HCT116 (cell line): ENCODE data around the gene SDC1. TPM values are rescaled to one million over a fixed set of nuclear protein-coding genes. Genes with fewer than 3 reads are reported as not detected.

Experiments
- ATAC-seq: fragments of 200-7000 bp; cut with Tn5 transposase; 2 replicates; pipeline ENCODE4 v1.9.1; 2020; ENCODE audit warnings: mild to moderate bottlenecking, moderate library complexity
- BruUV-seq: library from RNA; stranded (reverse); fragments of 400-500 nt; replicated peaks from 2 replicates; lab custom pipeline; 2021; lab: Mats Ljungman, UMichigan
- CTCF ChIA-PET: fragments of 300-600 bp; sonication (Branson Sonifier 250); formaldehyde crosslinking; loops from one replicate; lab custom pipeline; 2021; ENCODE audit warnings: antibody characterized with exemption; lab: Charles Lee
- POLR2A ChIA-PET: fragments of 300-600, 350-600 bp; sonication (Branson Sonifier 250); formaldehyde crosslinking; loops from one replicate; lab custom pipeline; 2021; ENCODE audit warnings: antibody characterized with exemption; lab: Charles Lee
- RAD21 ChIA-PET, 2 experiments: fragments of 300-600 bp; sonication (Branson Sonifier 250); formaldehyde crosslinking; loops; one replicate each; lab custom pipeline; 2023; ENCODE audit warnings: low total read pairs in 2 of 2; ENCODE audit not compliant: uncharacterized antibody in 2 of 2, unreplicated experiment in 2 of 2, low non-redundant PET in 1 of 2; lab: Charles Lee
- DNase-seq: peaks from one replicate; pipeline ENCODE4 v3.0.0-alpha.2; 2010; ENCODE audit warnings: low read depth, low spot score
- H2AFZ ChIP-seq: fragments of 200-600 bp; shearing (Covaris generic), sonication (generic); 2 replicates; pipeline ENCODE4 v1.6.1; 2017; ENCODE audit warnings: low read depth, mixed run types, mixed read lengths, antibody characterized with exemption, low read length; ENCODE audit not compliant: poor library complexity, severe bottlenecking
- H3K27ac ChIP-seq: 2 replicates; pipeline ENCODE4 v1.5.1; 2012; ENCODE audit warnings: low read depth, low read length
- H3K27me3 ChIP-seq: fragments of 200-600 bp; sonication (generic); 2 replicates; pipeline ENCODE4 v1.6.1; 2016; ENCODE audit warnings: mixed run types, low read length, mixed read lengths; ENCODE audit not compliant: insufficient read depth
- H3K36me3 ChIP-seq, 2 experiments: fragments of 200-500 bp in 1 of 2; fragments of 200-600 bp in 1 of 2; sonication (Bioruptor generic) in 1 of 2; sonication (generic) in 1 of 2; 2 replicates each; pipeline versions ENCODE4 v1.5.1 to v1.6.1; 2014 to 2016; ENCODE audit warnings: low read length in 2 of 2, inconsistent platforms in 1 of 2, mixed read lengths in 1 of 2, mixed run types in 1 of 2; ENCODE audit not compliant: insufficient read depth in 2 of 2, control insufficient read depth in 1 of 2
- H3K4me1 ChIP-seq, 2 experiments: fragments of 200-600 bp in 1 of 2; sonication (generic) in 1 of 2; 2 replicates each; pipeline versions ENCODE4 v1.5.1 to v1.6.1; 2012 to 2017; ENCODE audit warnings: low read length in 2 of 2, inconsistent platforms in 1 of 2, mild to moderate bottlenecking in 1 of 2, mixed read lengths in 1 of 2, mixed run types in 1 of 2, moderate library complexity in 1 of 2; ENCODE audit not compliant: insufficient read depth in 2 of 2, control insufficient read depth in 1 of 2
- H3K4me2 ChIP-seq: fragments of 200-600 bp; sonication (generic); 2 replicates; pipeline ENCODE4 v1.6.1; 2017; ENCODE audit warnings: mixed run types, low read length, mixed read lengths
- H3K4me3 ChIP-seq, 2 experiments: fragments of 200-600 bp in 1 of 2; sonication (generic) in 1 of 2; replicated peaks in 1 of 2; 2 replicates each; pipeline ENCODE4 v1.5.1; 2011 to 2016; ENCODE audit warnings: low read length in 2 of 2, control low read depth in 1 of 2, low read depth in 1 of 2, mild to moderate bottlenecking in 1 of 2, mixed read lengths in 1 of 2, mixed run types in 1 of 2
- H3K79me2 ChIP-seq: fragments of 200-600 bp; sonication (generic); 2 replicates; pipeline ENCODE4 v1.6.1; 2017; ENCODE audit warnings: mild to moderate bottlenecking, mixed run types, low read length, moderate library complexity, mixed read lengths; ENCODE audit not compliant: insufficient read depth
- H3K9ac ChIP-seq: fragments of 200-600 bp; sonication (generic); 2 replicates; pipeline ENCODE4 v1.6.1; 2016; ENCODE audit warnings: low read length, mixed read lengths
- H3K9me2 ChIP-seq: fragments of 200-600 bp; sonication (generic), shearing (Covaris generic); 2 replicates; pipeline ENCODE4 v1.6.1; 2017; ENCODE audit warnings: mixed run types, mild to moderate bottlenecking, moderate library complexity; ENCODE audit not compliant: insufficient read depth
- H3K9me3 ChIP-seq, 2 experiments: fragments of 200-500 bp in 1 of 2; fragments of 200-600 bp in 1 of 2; sonication (Bioruptor generic) in 1 of 2; sonication (generic) in 1 of 2; 2 replicates each; pipeline ENCODE4 v1.6.1; 2014 to 2017; ENCODE audit warnings: low read length in 2 of 2, mixed read lengths in 2 of 2, inconsistent platforms in 1 of 2, low read depth in 1 of 2, mild to moderate bottlenecking in 1 of 2, mixed run types in 1 of 2, moderate library complexity in 1 of 2; ENCODE audit not compliant: control insufficient read depth in 1 of 2, insufficient read depth in 1 of 2
- H4K20me1 ChIP-seq: fragments of 200-600 bp; sonication (generic), shearing (Covaris generic); 2 replicates; pipeline ENCODE4 v1.6.1; 2017; ENCODE audit warnings: mixed run types, mild to moderate bottlenecking, moderate library complexity; ENCODE audit not compliant: insufficient read depth
- CEBPB ChIP-seq: IDR thresholded peaks from 2 replicates; pipeline ENCODE4 v1.6.1; 2012; ENCODE audit warnings: low read depth
- ELF1 ChIP-seq: IDR thresholded peaks from 2 replicates; pipeline ENCODE4 v1.6.1; 2012; ENCODE audit warnings: low read depth, borderline replicate concordance
- EZH2 ChIP-seq: fragments of 200-600 bp; sonication (generic); IDR thresholded peaks from 2 replicates; pipeline ENCODE4 v1.6.1; 2017; ENCODE audit warnings: antibody characterized with exemption, mixed run types
- POLR2A ChIP-seq: IDR thresholded peaks from 2 replicates; pipeline ENCODE4 v1.7.0; 2011; ENCODE audit warnings: borderline replicate concordance; ENCODE audit not compliant: insufficient read depth, insufficient read length; ENCODE audit errors: extremely low read depth
- RAD21 ChIP-seq: IDR thresholded peaks from 2 replicates; pipeline ENCODE4 v1.6.1; 2012; ENCODE audit warnings: low read depth, mild to moderate bottlenecking
- REST ChIP-seq: IDR thresholded peaks from 2 replicates; pipeline ENCODE4 v1.6.1; 2012; ENCODE audit warnings: low read depth
- ZNF274 ChIP-seq: fragments of 200-500 bp; sonication (Bioruptor generic); IDR thresholded peaks from 2 replicates; pipeline ENCODE4 v1.6.1; 2014; ENCODE audit warnings: mild to moderate bottlenecking, low read depth, low read length, inconsistent platforms
- intact Hi-C: fragments of 100-400 bp; cut with micrococcal nuclease; formaldehyde crosslinking; loops from 2 replicates; pipeline ENCODE4 v1.10.0; 2022
- total RNA-seq: library from RNA; stranded (reverse); gene quantifications from one replicate; pipeline ENCODE4 v1.2.1, GENCODE V29; 2021; ENCODE audit not compliant: unreplicated experiment

SDC1 gene
- total RNA-seq, 1 experiment from 2014 or later: 32.0 TPM

DNA sequence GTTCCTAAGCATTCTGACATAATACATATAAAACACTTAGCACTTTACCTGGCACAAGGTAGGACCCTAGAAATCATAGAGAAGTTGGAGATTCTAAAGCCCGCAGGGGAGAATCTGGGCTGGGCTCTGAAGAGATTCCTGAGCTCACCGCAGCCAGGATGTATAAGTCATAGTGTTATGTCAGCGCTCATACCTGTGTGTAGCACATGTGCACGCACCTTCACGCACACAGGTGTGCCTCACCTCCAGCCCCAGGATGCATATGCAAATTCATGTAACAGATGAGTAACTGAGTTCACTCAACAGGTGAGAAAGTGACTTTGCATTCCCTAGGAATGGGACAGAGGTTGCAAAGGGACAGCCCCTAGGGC lies 7.9 kb upstream of the SDC1 start:
- intact Hi-C loops: loop anchor here (5.0 kb wide), 1 partner anchor 106 kb away; no protein-coding TSS in a partner anchor
- ChIA-PET RAD21 (no interaction called here), POLR2A (interaction anchor here (1.4 kb wide), 1 partner anchor 40 kb away, joined by 3 read pairs; no protein-coding TSS in a partner anchor), CTCF (interaction anchor here (1.2 to 2.0 kb wide), 4 partner anchors 10 to 97 kb away, joined by 4 to 9 read pairs (median 4); no protein-coding TSS in a partner anchor)
- no peak for ATAC-seq
- peaks cover 19 to 54% of the 10 kb centered on the region in 2 experiments for H3K4me1 ChIP-seq
- H4K20me1 ChIP-seq: no peaks in the 10 kb centered on the region
- peak overlapping the region; percentile 62 for H3K4me2 ChIP-seq
- no peak overlapping the region for H2AFZ ChIP-seq
- BruUV-seq: no TSS peak
- H3K9me2 ChIP-seq: no peaks in the 10 kb centered on the region
- no peaks in the 10 kb centered on the region for H3K27me3 ChIP-seq
- TF ChIP-seq CEBPB: no peak
- no peak for TF ChIP-seq POLR2A
- TF ChIP-seq ZNF274: no peak
- TF ChIP-seq ELF1: no peak
- TF ChIP-seq REST: no peak
- TF ChIP-seq EZH2: no peak
- TF ChIP-seq RAD21: no peak
- H3K36me3 ChIP-seq: no peaks in the 10 kb centered on the region
- H3K27ac ChIP-seq: no peak overlapping the region
- peak overlapping the region; percentile 16 for H3K9ac ChIP-seq
- no peak for DNase-seq
- H3K79me2 ChIP-seq: no peaks in the 10 kb centered on the region
- H3K9me3 ChIP-seq: no peaks in the 10 kb centered on the region
- H3K4me3 ChIP-seq: no peak overlapping the region
